ENCODE results near the gene CLECL1.
"Not testable (repeated sequence)": the region's sequence is repeated elsewhere in the genome, so short reads cannot be mapped to it uniquely, and the experiment has no call there.

CLECL1 gene

DNA sequence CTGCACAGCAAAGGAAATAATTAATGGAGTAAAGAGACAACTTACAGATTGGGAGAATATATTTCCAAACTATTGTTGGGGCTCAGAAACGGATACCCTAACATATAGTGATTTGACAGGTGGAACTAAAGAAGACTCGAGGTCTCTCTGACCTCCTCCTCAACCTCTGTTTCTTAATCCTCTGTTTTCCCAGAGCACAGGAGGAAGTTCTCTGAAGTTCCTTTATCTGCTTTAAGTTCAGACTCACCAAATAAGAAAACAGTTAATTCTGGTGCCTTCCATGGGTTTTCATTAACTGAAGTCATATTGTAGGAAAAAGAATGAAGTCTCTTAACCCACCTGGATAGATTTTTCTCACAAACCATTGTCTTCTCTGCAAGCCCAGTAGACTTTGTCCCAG, 34.2 kb downstream of the CLECL1 start:
- Histone ChIP-seq H3K27me3 (replicated peaks; ENCODE audit: control insufficient read depth, insufficient read depth, low read length, poor library complexity, severe bottlenecking) (no peaks in the 10 kb centered on the region), H3K4me1 (ENCODE audit: control insufficient read depth, insufficient read depth, low read length, poor library complexity, severe bottlenecking) (peaks cover 11% of the 10 kb centered on the region), H3K4me3 (ENCODE audit: insufficient read depth, low read depth, low read length, poor library complexity, severe bottlenecking) (no peak overlapping the region), H3K9me3 (ENCODE audit: control insufficient read depth, low read length) (peaks cover 11% of the 10 kb centered on the region), H3K27ac (ENCODE audit: insufficient read depth, low read length, poor library complexity, severe bottlenecking) (no peak overlapping the region), H3K36me3 (ENCODE audit: control insufficient read depth, insufficient read depth, low read length) (peaks cover 21% of the 10 kb centered on the region)
- DNase-seq, result no peak

DNA sequence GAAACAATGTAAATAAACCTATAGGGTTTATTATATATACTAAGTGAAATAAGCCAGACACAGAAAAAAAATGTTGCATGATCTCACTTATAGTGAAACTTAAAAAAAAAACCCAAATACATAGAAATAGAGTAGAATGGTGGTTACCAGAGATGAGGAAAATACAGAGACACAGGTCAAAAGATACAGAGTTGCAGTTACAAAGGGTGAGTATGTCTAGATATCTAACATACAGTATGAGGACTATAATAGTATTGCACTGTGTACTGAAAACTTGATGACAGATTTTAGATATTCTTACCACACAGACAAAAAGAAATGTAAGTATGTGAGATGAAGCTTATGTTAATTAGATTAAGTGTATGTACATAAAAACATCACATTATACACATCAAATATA, 35.3 kb downstream of the CLECL1 start:
- peaks cover 10% of the 10 kb centered on the region for H3K4me1 ChIP-seq (ENCODE audit: control insufficient read depth, insufficient read depth, low read length, poor library complexity, severe bottlenecking)
- DNase-seq, result no peak
- H3K27me3 ChIP-seq (replicated peaks; ENCODE audit: control insufficient read depth, insufficient read depth, low read length, poor library complexity, severe bottlenecking), result no peaks in the 10 kb centered on the region
- peaks cover 11% of the 10 kb centered on the region for H3K9me3 ChIP-seq (ENCODE audit: control insufficient read depth, low read length)
- peaks cover 32% of the 10 kb centered on the region for H3K36me3 ChIP-seq (ENCODE audit: control insufficient read depth, insufficient read depth, low read length)
- H3K4me3 ChIP-seq (ENCODE audit: insufficient read depth, low read depth, low read length, poor library complexity, severe bottlenecking), result no peak overlapping the region
- no peak overlapping the region for H3K27ac ChIP-seq (ENCODE audit: insufficient read depth, low read length, poor library complexity, severe bottlenecking)

- not testable (repeated sequence) for H3K27ac ChIP-seq (ENCODE audit: insufficient read depth, low read length, poor library complexity, severe bottlenecking); H3K27me3 ChIP-seq (replicated peaks; ENCODE audit: control insufficient read depth, insufficient read depth, low read length, poor library complexity, severe bottlenecking); H3K4me1 ChIP-seq (ENCODE audit: control insufficient read depth, insufficient read depth, low read length, poor library complexity, severe bottlenecking); DNase-seq; H3K4me3 ChIP-seq (ENCODE audit: insufficient read depth, low read depth, low read length, poor library complexity, severe bottlenecking)
- H3K36me3 ChIP-seq (ENCODE audit: control insufficient read depth, insufficient read depth, low read length), result peaks cover 51% of the 10 kb centered on the region
- peaks cover 11% of the 10 kb centered on the region for H3K9me3 ChIP-seq (ENCODE audit: control insufficient read depth, low read length)
These were observed 37.2 kb downstream of the CLECL1 start for GRCh38 chr12:9695661-9696060.

- Histone ChIP-seq H3K9me3 (ENCODE audit: control insufficient read depth, low read length) (peaks cover 14% of the 10 kb centered on the region), H3K36me3 (ENCODE audit: control insufficient read depth, insufficient read depth, low read length) (peaks cover 56% of the 10 kb centered on the region)
- not testable (repeated sequence) for H3K4me3 ChIP-seq (ENCODE audit: insufficient read depth, low read depth, low read length, poor library complexity, severe bottlenecking); H3K27ac ChIP-seq (ENCODE audit: insufficient read depth, low read length, poor library complexity, severe bottlenecking); DNase-seq; H3K4me1 ChIP-seq (ENCODE audit: control insufficient read depth, insufficient read depth, low read length, poor library complexity, severe bottlenecking); H3K27me3 ChIP-seq (replicated peaks; ENCODE audit: control insufficient read depth, insufficient read depth, low read length, poor library complexity, severe bottlenecking)
These were observed 37.7 kb downstream of the CLECL1 start for GRCh38 chr12:9695150-9695549.

- no peak for DNase-seq
- Histone ChIP-seq H3K9me3 (ENCODE audit: control insufficient read depth, low read length) (peaks cover 16% of the 10 kb centered on the region), H3K4me1 (ENCODE audit: control insufficient read depth, insufficient read depth, low read length, poor library complexity, severe bottlenecking) (no peaks in the 10 kb centered on the region), H3K4me3 (ENCODE audit: insufficient read depth, low read depth, low read length, poor library complexity, severe bottlenecking) (no peak overlapping the region), H3K36me3 (ENCODE audit: control insufficient read depth, insufficient read depth, low read length) (peaks cover 65% of the 10 kb centered on the region), H3K27ac (ENCODE audit: insufficient read depth, low read length, poor library complexity, severe bottlenecking) (no peak overlapping the region), H3K27me3 (replicated peaks; ENCODE audit: control insufficient read depth, insufficient read depth, low read length, poor library complexity, severe bottlenecking) (no peaks in the 10 kb centered on the region)
These were observed 38.7 kb downstream of the CLECL1 start for GRCh38 chr12:9694241-9694640.

DNA sequence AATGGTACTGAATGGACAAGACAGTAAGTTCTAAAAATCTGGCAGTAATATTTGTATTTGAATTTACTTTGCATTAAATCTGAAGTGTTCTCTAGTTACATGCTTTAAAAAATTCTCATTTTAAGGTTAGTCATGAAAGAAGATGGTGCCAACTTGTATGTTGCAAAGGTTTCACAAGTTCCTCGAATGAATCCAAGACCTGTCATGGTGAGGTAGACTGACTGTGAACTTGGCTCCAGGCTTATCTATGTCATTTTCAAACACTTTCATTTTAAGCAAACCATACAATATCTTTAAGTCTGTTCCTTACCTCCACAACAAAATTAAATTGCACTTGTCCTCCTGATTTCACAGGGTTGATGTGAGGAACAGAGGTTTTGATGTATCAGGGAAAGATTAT, 40.0 kb downstream of the CLECL1 start:
- no peak for DNase-seq
- Histone ChIP-seq H3K27me3 (replicated peaks; ENCODE audit: control insufficient read depth, insufficient read depth, low read length, poor library complexity, severe bottlenecking) (no peaks in the 10 kb centered on the region), H3K4me1 (ENCODE audit: control insufficient read depth, insufficient read depth, low read length, poor library complexity, severe bottlenecking) (no peaks in the 10 kb centered on the region), H3K4me3 (ENCODE audit: insufficient read depth, low read depth, low read length, poor library complexity, severe bottlenecking) (no peak overlapping the region), H3K27ac (ENCODE audit: insufficient read depth, low read length, poor library complexity, severe bottlenecking) (no peak overlapping the region), H3K9me3 (ENCODE audit: control insufficient read depth, low read length) (peaks cover 16% of the 10 kb centered on the region), H3K36me3 (ENCODE audit: control insufficient read depth, insufficient read depth, low read length) (peaks cover 78% of the 10 kb centered on the region)

DNA sequence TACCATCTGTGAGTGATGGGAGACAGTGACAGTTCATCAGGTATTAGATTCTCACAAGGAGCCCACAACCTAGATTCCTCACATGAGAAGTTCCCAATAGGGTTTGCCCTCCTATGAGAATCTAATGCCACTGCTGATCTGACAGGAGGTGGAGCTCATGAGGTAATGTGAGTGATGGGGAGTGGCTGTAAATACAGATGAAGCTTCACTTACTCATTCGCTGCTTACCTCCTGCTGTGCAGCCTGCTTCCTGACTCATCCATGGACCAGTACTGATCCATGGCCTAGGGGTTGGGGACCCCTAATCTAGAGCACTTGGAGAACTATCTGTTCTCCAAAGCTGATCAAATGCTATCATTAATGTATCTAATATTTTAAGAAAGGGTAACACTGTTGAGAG, 45.7 kb downstream of the CLECL1 start:
- H3K36me3 ChIP-seq (ENCODE audit: control insufficient read depth, insufficient read depth, low read length), result peaks cover 84% of the 10 kb centered on the region
- DNase-seq, result no peak

GRCh38 chr12:9685915-9686314, 47.0 kb downstream of the CLECL1 start:
- Histone ChIP-seq H3K27me3 (replicated peaks; ENCODE audit: control insufficient read depth, insufficient read depth, low read length, poor library complexity, severe bottlenecking) (no peaks in the 10 kb centered on the region), H3K4me1 (ENCODE audit: control insufficient read depth, insufficient read depth, low read length, poor library complexity, severe bottlenecking) (peaks cover 27% of the 10 kb centered on the region), H3K36me3 (ENCODE audit: control insufficient read depth, insufficient read depth, low read length) (peaks cover 84% of the 10 kb centered on the region), H3K9me3 (ENCODE audit: control insufficient read depth, low read length) (peaks cover 12% of the 10 kb centered on the region), H3K27ac (ENCODE audit: insufficient read depth, low read length, poor library complexity, severe bottlenecking) (no peak overlapping the region), H3K4me3 (ENCODE audit: insufficient read depth, low read depth, low read length, poor library complexity, severe bottlenecking) (peak overlapping the region; percentile 13)
- DNase-seq, result no peak

More for the DNA sequence above, 45.7 kb downstream of the CLECL1 start:
- no peaks in the 10 kb centered on the region for H3K27me3 ChIP-seq (replicated peaks; ENCODE audit: control insufficient read depth, insufficient read depth, low read length, poor library complexity, severe bottlenecking)
- no peak overlapping the region for H3K4me3 ChIP-seq (ENCODE audit: insufficient read depth, low read depth, low read length, poor library complexity, severe bottlenecking)
- peaks cover 12% of the 10 kb centered on the region for H3K9me3 ChIP-seq (ENCODE audit: control insufficient read depth, low read length)
- H3K27ac ChIP-seq (ENCODE audit: insufficient read depth, low read length, poor library complexity, severe bottlenecking), result no peak overlapping the region
- H3K4me1 ChIP-seq (ENCODE audit: control insufficient read depth, insufficient read depth, low read length, poor library complexity, severe bottlenecking), result peaks cover 21% of the 10 kb centered on the region

DNA sequence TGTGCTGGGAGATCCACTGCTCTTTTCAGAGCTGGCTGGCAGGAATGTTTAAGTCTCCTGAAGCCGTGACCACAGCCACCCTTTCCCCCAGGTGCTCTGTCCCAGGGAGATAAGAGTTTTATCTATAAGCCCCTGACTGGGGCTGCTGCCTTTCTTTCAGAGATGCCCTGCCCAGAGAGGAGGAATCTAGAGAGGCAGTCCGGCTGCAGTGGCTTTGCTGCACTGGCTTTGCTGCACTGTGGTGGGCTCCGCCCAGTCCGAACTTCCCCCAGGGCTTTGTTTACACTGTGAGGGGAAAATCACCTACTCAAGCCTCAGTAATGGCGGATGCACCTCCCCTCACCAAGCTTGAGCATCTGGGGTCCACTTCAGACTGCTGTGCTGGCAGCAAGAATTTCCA, 47.5 kb downstream of the CLECL1 start:
- H3K4me3 ChIP-seq (ENCODE audit: insufficient read depth, low read depth, low read length, poor library complexity, severe bottlenecking), result peak overlapping the region; percentile 13
- H3K4me1 ChIP-seq (ENCODE audit: control insufficient read depth, insufficient read depth, low read length, poor library complexity, severe bottlenecking), result peaks cover 27% of the 10 kb centered on the region
- H3K36me3 ChIP-seq (ENCODE audit: control insufficient read depth, insufficient read depth, low read length), result peaks cover 84% of the 10 kb centered on the region
- H3K27ac ChIP-seq (ENCODE audit: insufficient read depth, low read length, poor library complexity, severe bottlenecking); H3K27me3 ChIP-seq (replicated peaks; ENCODE audit: control insufficient read depth, insufficient read depth, low read length, poor library complexity, severe bottlenecking); DNase-seq: not testable (repeated sequence)
- peaks cover 11% of the 10 kb centered on the region for H3K9me3 ChIP-seq (ENCODE audit: control insufficient read depth, low read length)

DNA sequence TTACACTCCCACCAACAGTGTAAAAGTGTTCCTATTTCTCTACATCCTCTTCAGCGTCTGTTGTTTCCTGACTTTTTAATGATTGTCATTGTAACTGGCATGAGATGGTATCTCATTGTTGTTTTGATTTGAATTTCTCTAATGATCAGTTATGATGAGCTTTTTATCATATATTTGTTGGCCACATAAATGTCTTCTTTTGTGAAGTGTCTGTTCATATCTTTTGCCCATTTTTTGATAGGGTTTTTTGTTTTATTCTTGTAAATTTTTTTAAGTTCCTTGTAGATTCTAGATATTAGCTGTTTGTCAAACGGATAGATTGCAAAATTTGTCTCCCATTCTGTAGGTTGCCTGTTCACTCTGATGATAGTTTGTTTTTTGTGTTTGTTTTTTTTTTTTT, 49.9 kb downstream of the CLECL1 start:
- DNase-seq; H3K27me3 ChIP-seq (replicated peaks; ENCODE audit: control insufficient read depth, insufficient read depth, low read length, poor library complexity, severe bottlenecking); H3K27ac ChIP-seq (ENCODE audit: insufficient read depth, low read length, poor library complexity, severe bottlenecking); H3K4me3 ChIP-seq (ENCODE audit: insufficient read depth, low read depth, low read length, poor library complexity, severe bottlenecking); H3K9me3 ChIP-seq (ENCODE audit: control insufficient read depth, low read length): not testable (repeated sequence)
- Histone ChIP-seq H3K4me1 (ENCODE audit: control insufficient read depth, insufficient read depth, low read length, poor library complexity, severe bottlenecking) (peaks cover 34% of the 10 kb centered on the region), H3K36me3 (ENCODE audit: control insufficient read depth, insufficient read depth, low read length) (peaks cover 71% of the 10 kb centered on the region)

DNA sequence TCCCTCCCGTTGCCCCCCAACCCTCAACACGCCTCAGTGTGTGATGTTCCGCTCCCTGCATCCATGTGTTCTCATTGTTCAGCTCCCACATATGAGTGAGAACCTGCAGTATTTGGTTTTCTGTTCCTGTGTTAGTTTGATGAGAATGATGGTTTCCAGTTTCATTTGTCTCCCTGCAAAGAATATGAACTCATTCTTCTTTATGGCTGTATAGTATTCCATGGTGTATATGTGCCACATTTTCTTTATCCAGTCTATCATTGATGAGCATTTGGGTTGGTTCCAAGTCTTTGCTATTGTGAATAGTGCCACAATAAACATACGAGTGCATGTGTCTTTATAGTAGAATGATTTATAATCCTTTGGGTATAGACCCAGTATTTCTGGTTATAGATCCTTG, 50.4 kb downstream of the CLECL1 start:
- not testable (repeated sequence) for H3K27me3 ChIP-seq (replicated peaks; ENCODE audit: control insufficient read depth, insufficient read depth, low read length, poor library complexity, severe bottlenecking); H3K4me3 ChIP-seq (ENCODE audit: insufficient read depth, low read depth, low read length, poor library complexity, severe bottlenecking); H3K9me3 ChIP-seq (ENCODE audit: control insufficient read depth, low read length); DNase-seq; H3K27ac ChIP-seq (ENCODE audit: insufficient read depth, low read length, poor library complexity, severe bottlenecking)
- Histone ChIP-seq H3K4me1 (ENCODE audit: control insufficient read depth, insufficient read depth, low read length, poor library complexity, severe bottlenecking) (peaks cover 38% of the 10 kb centered on the region), H3K36me3 (ENCODE audit: control insufficient read depth, insufficient read depth, low read length) (peaks cover 68% of the 10 kb centered on the region)

Measured in effector memory CD4-positive, alpha-beta T cell (primary cell).